ENCODE results near the gene ANKDD1A.

The ANKDD1A gene

DNA sequence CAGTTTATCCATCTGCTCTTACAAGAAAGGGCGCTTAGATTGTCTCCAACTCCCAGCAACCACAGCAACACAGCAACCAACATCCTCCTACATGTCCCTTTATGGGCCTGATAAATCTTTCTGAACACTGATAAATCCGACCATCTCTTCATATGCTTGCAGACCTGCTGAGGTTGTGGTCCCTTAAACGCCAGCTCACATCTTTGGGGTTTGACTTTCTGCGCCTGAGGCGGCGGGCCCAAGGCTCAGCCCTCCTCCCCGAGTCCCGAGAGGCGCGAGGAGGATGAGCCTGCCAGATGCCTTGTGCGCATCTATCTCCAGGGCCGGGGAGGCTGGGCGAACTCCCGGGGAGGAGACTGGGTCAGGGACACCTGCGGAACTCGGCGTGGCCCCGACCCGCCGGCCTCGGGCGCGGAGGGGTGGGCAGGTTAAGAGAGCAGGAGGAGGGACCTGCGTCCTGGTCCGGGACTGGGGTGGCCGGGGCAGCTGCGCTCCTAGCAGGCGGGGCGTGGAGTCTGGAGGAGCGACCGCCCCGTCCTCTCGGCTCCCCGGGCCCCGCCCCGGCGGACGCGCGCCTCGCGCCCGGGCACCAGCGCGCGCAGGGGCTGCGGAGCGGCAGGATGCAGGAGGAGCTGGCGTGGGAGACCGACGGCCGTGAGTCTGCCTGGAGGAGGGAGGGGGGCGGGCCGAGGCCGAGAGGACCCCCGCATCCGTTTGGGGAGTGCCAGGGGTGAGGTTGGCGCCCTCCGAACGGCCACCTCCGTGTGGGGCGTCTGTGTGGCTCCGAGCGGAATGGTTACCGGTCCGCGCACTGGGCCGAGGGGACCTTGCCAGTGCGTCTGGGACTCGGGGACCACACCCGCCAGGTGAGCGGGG is at the start of gene ANKDD1A:
TSS of gene ANKDD1A (plus strand) at position 592 of the 876 bp plus-strand sequence. CDS start at position 621, 29 bp downstream.
- H3K4me3 ChIP-seq (ENCODE audit: low read depth, low read length) = peak within 1 kb of the TSS; percentile 59
- TF ChIP-seq, protein P1, sequence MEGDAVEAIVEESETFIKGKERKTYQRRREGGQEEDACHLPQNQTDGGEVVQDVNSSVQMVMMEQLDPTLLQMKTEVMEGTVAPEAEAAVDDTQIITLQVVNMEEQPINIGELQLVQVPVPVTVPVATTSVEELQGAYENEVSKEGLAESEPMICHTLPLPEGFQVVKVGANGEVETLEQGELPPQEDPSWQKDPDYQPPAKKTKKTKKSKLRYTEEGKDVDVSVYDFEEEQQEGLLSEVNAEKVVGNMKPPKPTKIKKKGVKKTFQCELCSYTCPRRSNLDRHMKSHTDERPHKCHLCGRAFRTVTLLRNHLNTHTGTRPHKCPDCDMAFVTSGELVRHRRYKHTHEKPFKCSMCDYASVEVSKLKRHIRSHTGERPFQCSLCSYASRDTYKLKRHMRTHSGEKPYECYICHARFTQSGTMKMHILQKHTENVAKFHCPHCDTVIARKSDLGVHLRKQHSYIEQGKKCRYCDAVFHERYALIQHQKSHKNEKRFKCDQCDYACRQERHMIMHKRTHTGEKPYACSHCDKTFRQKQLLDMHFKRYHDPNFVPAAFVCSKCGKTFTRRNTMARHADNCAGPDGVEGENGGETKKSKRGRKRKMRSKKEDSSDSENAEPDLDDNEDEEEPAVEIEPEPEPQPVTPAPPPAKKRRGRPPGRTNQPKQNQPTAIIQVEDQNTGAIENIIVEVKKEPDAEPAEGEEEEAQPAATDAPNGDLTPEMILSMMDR (IDR thresholded peaks at IDR 0.05; ENCODE audit: borderline replicate concordance, insufficient read depth, low read depth, low read length) = no peak

DNA sequence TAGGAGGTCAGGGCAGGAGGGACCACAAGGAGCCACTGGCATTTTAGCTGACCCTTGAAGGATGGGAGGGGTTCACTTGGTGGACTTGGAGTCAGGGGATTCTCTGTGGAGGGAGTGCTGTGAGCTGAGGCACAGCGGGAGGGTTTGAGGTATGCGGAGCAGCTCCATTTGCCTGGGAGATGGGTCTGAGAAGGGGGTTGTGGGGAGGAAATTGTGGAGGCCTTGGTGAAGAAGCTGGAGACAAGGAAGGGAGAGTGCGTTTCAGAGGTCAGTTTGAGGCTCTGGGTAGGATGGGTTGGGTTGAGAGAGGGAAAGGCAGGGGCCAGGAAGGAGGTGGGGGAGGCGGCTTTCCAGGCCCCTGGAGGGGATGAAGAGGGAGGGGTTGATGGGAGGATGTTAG is 49.7 kb upstream of the ANKDD1A start:
- TF ChIP-seq, protein P1 (IDR thresholded peaks at IDR 0.05; ENCODE audit: borderline replicate concordance, insufficient read depth, low read depth, low read length) = no peak
- no peak overlapping the region for H3K4me3 ChIP-seq (ENCODE audit: low read depth, low read length)

DNA sequence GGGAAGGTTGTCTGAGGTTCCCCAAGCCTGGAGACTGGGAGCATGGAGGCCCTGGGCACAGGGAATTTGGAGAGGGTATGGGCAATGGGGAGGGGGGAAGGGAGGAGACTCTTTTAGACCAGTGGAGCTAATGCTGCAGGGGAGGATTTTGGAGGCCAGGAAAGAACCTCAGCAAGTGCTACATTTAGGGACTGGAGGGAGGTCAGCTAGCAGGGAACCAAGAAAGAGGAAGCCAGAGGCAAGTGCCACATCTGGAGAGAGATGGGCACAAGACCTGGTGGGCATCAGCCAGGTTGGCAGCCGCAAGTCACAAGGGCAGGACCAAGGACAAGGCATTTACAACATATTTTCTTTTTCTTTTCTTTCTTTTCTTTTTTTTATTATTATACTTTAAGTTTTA is 49.3 kb upstream of the ANKDD1A start:
- H3K4me3 ChIP-seq (ENCODE audit: low read depth, low read length) = no peak overlapping the region
- TF ChIP-seq, protein P1 (IDR thresholded peaks at IDR 0.05; ENCODE audit: borderline replicate concordance, insufficient read depth, low read depth, low read length) = no peak

DNA sequence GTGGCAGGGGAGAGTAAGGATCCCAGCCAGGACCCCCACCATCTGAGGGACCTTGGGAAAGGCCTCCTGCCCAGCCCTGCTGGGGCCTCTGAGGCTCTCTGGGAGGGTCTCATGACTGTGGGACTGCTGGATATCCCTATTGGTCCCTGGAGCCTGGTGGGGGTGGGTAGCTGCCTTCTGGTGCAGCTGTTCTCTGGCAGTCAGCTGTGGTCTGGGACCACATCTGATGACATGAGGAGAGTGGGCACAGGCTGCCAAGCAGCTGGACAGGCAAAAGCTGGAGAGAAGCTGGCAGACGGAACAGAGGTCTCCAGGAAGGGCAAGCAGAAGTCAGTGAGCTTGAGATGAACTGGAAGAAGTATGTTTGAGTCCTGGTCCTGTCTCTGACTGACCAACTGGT is 47.6 kb upstream of the ANKDD1A start:
- H3K4me3 ChIP-seq (ENCODE audit: low read depth, low read length) = no peak overlapping the region
- TF ChIP-seq, protein P1 (IDR thresholded peaks at IDR 0.05; ENCODE audit: borderline replicate concordance, insufficient read depth, low read depth, low read length) = no peak

DNA sequence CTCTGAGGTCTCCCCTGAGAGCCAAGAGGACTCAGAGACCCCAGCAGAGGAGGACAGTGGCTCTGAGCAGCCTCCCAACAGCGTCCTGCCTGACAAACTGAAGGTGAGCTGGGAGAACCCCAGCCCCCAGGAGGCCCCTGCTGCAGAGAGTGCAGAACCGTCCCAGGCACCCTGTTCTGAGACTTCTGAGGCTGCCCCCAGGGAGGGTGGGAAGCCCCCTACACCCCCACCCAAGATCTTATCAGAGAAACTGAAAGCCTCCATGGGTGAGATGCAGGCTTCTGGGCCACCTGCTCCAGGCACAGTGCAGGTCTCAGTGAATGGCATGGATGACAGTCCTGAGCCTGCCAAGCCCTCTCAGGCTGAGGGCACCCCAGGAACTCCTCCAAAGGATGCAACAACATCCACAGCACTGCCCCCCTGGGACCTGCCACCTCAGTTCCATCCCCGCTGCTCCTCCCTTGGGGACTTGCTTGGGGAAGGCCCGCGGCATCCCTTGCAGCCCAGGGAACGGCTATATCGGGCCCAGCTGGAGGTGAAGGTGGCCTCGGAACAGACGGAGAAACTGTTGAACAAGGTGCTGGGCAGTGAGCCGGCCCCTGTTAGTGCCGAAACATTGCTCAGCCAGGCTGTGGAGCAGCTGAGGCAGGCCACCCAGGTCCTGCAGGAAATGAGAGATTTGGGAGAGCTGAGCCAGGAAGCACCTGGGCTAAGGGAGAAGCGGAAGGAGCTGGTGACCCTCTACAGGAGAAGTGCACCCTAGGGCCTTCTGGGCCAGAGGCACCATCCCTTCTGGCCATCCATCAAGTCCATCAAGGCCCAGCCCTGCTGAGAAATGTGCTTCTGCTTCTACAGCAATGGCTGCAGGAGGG is 46.3 kb upstream of the ANKDD1A start:
- TF ChIP-seq, protein P1 (IDR thresholded peaks at IDR 0.05; ENCODE audit: borderline replicate concordance, insufficient read depth, low read depth, low read length) = no peak
- no peak overlapping the region for H3K4me3 ChIP-seq (ENCODE audit: low read depth, low read length)

DNA sequence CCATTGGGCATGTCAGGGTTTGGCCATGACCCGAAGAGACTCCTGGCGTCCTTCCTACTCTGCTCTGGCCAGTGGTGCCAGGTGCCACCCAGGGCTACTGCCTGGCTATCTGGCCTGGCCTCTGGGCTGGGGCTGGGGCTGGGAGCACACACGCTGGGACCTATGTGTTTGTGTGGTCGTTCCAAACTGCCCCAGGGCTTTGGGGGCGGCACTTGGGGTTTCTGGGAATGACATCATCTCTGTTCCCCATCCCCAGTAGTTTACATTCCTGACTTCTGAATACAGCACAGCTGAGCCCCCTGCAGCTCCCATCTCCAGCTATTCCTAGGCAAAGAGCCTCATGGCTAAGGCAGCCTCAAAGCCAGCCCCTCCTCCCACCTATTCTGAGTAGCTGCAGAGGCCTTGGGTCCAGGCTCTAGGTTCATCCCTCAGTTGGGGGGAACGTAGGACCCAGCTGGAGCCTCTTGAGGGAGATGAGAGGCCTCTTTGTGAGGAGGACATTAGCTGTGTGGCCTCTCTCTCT is 45.6 kb upstream of the ANKDD1A start:
- H3K4me3 ChIP-seq (ENCODE audit: low read depth, low read length) = no peak overlapping the region
- TF ChIP-seq, protein P1 (IDR thresholded peaks at IDR 0.05; ENCODE audit: borderline replicate concordance, insufficient read depth, low read depth, low read length) = no peak

Measured in GM12875 (cell line).